ENCODE data around the gene PCCA. TPM values are rescaled to one million over a fixed set of nuclear protein-coding genes. Genes with fewer than 3 reads are reported as not detected.

Gene PCCA
- total RNA-seq, 4 donors from 2014 or later: 21.2 to 40.9 (median 31.6) TPM

DNA sequence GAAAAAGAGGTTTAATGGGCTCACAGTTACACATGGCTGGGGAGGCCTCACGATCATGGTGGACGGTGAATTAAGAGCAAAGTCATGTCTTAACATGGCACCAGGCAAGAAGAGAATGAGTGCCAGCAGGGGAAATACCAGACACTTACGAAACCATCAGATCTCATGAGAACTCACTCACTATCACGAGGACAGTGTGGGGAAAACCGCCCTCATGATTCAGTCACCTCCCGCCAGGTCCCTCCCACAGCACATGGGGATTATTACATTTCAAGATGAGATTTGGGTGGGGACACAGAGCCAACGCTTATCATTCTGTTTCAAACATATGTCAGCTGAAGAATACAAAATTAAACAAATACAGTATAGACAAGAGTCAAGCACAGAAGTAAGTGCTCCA, 165.1 kb downstream of the PCCA start:
- Histone ChIP-seq H3K27ac (no peak overlapping the region), H3K4me1 (no peaks in the 10 kb centered on the region), H3K9me3 (peaks cover 3% of the 10 kb centered on the region), H3K36me3 (no peaks in the 10 kb centered on the region), H3K4me3 (no peak overlapping the region), H3K27me3 (no peaks in the 10 kb centered on the region)
- WGBS: 80% methylated on average over 7 of the region's 7 CpGs
- DNase-seq (ENCODE audit: low spot score in 2 of 2): no peak
- TF ChIP-seq, protein P1, sequence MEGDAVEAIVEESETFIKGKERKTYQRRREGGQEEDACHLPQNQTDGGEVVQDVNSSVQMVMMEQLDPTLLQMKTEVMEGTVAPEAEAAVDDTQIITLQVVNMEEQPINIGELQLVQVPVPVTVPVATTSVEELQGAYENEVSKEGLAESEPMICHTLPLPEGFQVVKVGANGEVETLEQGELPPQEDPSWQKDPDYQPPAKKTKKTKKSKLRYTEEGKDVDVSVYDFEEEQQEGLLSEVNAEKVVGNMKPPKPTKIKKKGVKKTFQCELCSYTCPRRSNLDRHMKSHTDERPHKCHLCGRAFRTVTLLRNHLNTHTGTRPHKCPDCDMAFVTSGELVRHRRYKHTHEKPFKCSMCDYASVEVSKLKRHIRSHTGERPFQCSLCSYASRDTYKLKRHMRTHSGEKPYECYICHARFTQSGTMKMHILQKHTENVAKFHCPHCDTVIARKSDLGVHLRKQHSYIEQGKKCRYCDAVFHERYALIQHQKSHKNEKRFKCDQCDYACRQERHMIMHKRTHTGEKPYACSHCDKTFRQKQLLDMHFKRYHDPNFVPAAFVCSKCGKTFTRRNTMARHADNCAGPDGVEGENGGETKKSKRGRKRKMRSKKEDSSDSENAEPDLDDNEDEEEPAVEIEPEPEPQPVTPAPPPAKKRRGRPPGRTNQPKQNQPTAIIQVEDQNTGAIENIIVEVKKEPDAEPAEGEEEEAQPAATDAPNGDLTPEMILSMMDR (IDR thresholded peaks at IDR 0.05): no peak
- TF ChIP-seq POLR2AphosphoS5 (IDR thresholded peaks at IDR 0.05) (no peak), EP300 (IDR thresholded peaks at IDR 0.05) (no peak), POLR2A (IDR thresholded peaks at IDR 0.05) (no peak)

DNA sequence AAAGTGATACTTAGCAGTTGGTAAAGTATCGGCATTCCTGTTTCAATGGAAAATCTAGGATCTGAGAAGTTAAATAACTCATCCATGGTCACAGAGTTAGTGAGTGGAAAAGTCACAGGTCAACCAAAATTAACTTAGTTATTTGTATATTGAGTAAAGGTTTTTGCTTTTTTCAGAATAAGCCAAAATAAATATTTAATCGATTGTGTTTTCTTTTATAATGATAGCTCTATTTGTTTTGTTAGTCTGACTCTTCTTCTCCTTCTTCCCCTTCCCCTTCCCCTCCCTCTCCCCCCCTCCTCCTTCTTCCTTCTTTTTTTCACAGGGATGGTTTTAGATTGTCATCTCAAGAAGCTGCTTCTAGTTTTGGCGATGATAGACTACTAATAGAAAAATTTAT, 173.5 kb downstream of the PCCA start:
- H3K27ac ChIP-seq: no peak overlapping the region
- H3K27me3 ChIP-seq: no peaks in the 10 kb centered on the region
- 94% methylated on average over 3 of the region's 3 CpGs for WGBS
- H3K36me3 ChIP-seq: no peaks in the 10 kb centered on the region
- no peaks in the 10 kb centered on the region for H3K4me1 ChIP-seq
- no peaks in the 10 kb centered on the region for H3K9me3 ChIP-seq
- DNase-seq (ENCODE audit: low spot score in 2 of 2): no peak
- TF ChIP-seq, protein P1 (IDR thresholded peaks at IDR 0.05): no peak
- TF ChIP-seq EP300 (IDR thresholded peaks at IDR 0.05) (no peak), POLR2AphosphoS5 (IDR thresholded peaks at IDR 0.05) (no peak), POLR2A (IDR thresholded peaks at IDR 0.05) (no peak)
- H3K4me3 ChIP-seq: no peak overlapping the region

DNA sequence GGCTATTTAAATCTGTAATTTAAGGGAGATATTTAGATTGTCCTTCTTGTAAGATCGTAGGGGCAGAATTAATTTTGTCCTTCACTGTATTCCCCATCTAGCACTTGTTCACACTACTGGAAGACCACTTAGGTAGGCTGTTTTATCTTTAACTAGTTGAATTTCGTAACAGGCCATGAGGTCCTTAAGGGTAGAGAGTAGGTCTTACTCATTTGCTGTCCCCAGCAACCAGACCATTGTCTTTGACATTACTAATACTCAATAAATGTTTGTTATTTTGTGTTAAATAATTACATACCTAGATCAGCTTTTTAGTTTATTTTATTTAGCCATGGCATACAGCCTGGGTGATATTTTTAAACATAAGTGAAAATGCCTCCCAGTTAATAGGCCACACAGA, 177.1 kb downstream of the PCCA start:
- Histone ChIP-seq H3K27me3 (no peaks in the 10 kb centered on the region), H3K36me3 (peaks cover 5% of the 10 kb centered on the region), H3K9me3 (no peaks in the 10 kb centered on the region), H3K27ac (no peak overlapping the region), H3K4me1 (no peaks in the 10 kb centered on the region), H3K4me3 (no peak overlapping the region)
- TF ChIP-seq POLR2AphosphoS5 (IDR thresholded peaks at IDR 0.05) (no peak), POLR2A (IDR thresholded peaks at IDR 0.05) (no peak), EP300 (IDR thresholded peaks at IDR 0.05) (no peak)
- TF ChIP-seq, protein P1 (IDR thresholded peaks at IDR 0.05): no peak
- WGBS: 97% methylated on average over 2 of the region's 2 CpGs
- no peak for DNase-seq (ENCODE audit: low spot score in 2 of 2)

DNA sequence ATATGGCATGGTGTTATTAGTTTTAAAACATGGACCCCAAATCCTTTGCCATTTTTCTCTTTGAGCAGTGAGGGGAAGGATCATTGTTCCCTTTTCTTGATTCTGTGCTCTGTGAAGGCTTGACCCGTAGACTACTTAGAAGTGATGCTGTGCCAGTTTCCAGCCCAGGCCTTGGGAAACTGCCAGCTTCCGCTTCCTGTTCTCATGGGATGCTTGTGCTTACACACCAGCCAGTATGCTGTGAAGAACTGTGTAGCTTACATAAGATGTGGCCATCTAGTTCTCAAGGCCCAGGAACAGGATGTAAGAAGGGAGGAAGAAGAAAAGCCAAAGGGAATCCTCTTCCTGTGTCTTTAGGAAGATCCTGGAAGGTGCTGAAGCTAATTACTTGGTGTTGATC, 180.9 kb downstream of the PCCA start:
- Histone ChIP-seq H3K4me1 (no peaks in the 10 kb centered on the region), H3K9me3 (no peaks in the 10 kb centered on the region), H3K36me3 (peaks cover 14% of the 10 kb centered on the region), H3K4me3 (no peak overlapping the region), H3K27ac (no peak overlapping the region), H3K27me3 (no peaks in the 10 kb centered on the region)
- TF ChIP-seq, protein P1 (IDR thresholded peaks at IDR 0.05): no peak
- TF ChIP-seq POLR2AphosphoS5 (IDR thresholded peaks at IDR 0.05) (no peak), POLR2A (IDR thresholded peaks at IDR 0.05) (no peak), EP300 (IDR thresholded peaks at IDR 0.05) (no peak)
- 56% methylated on average over 2 of the region's 2 CpGs for WGBS
- DNase-seq (ENCODE audit: low spot score in 2 of 2): peak in 1 of 2 donors; percentile 73

DNA sequence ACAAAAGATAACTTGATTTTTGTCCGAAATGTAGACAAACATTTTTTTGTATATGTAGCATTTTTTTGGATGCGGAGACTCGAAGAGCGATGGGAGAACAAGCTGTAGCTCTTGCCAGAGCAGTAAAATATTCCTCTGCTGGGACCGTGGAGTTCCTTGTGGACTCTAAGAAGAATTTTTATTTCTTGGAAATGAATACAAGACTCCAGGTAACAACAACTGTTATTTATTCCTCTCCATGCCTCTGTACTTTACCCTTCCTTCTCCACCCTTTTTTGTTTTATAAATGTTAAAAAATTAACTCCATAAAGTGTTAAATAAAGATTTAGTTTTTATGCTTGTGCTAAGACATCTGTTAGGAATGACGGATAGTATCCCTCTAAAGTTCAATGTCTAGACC, 184.2 kb downstream of the PCCA start:
- TF ChIP-seq, protein P1 (IDR thresholded peaks at IDR 0.05): no peak
- TF ChIP-seq POLR2A (IDR thresholded peaks at IDR 0.05) (no peak), EP300 (IDR thresholded peaks at IDR 0.05) (no peak), POLR2AphosphoS5 (IDR thresholded peaks at IDR 0.05) (no peak)
- 94% methylated on average over 6 of the region's 6 CpGs for WGBS
- Histone ChIP-seq H3K27me3 (no peaks in the 10 kb centered on the region), H3K36me3 (peaks cover 14% of the 10 kb centered on the region), H3K4me3 (no peak overlapping the region), H3K27ac (no peak overlapping the region), H3K9me3 (no peaks in the 10 kb centered on the region), H3K4me1 (no peaks in the 10 kb centered on the region)
- DNase-seq (ENCODE audit: low spot score in 2 of 2): no peak

Measured in suprapubic skin (tissue), 4 donors.